Loucy (cell line): ENCODE results near the gene MOV10L1.

Experiments
- H2AFZ ChIP-seq: fragments of 200-600 bp; sonication (generic); 2 replicates; pipeline ENCODE4 v1.6.0; 2016; ENCODE audit warnings: antibody characterized with exemption, mild to moderate bottlenecking, low read length, moderate library complexity
- H3F3A ChIP-seq: fragments of 200-600 bp; 2 replicates; pipeline ENCODE4 v1.6.0; 2016; ENCODE audit warnings: antibody characterized with exemption, low read depth, mild to moderate bottlenecking
- H3K27me3 ChIP-seq: fragments of 200-600 bp; sonication (generic); 2 replicates; pipeline ENCODE4 v1.6.1; 2014; ENCODE audit warnings: low read length, mild to moderate bottlenecking; ENCODE audit not compliant: insufficient read depth, poor library complexity, severe bottlenecking
- H3K36me3 ChIP-seq: fragments of 200-600 bp; sonication (generic); 2 replicates; pipeline ENCODE4 v1.6.1; 2016; ENCODE audit warnings: low read length; ENCODE audit not compliant: insufficient read depth
- H3K4me1 ChIP-seq: fragments of 200-600 bp; sonication (generic); 2 replicates; pipeline ENCODE4 v1.5.1; 2014; ENCODE audit warnings: low read length, mild to moderate bottlenecking; ENCODE audit not compliant: insufficient read depth, poor library complexity, severe bottlenecking
- H3K4me2 ChIP-seq: fragments of 200-600 bp; sonication (generic); 2 replicates; pipeline ENCODE4 v1.6.0; 2014; ENCODE audit warnings: antibody characterized with exemption, low read length, low read depth, mild to moderate bottlenecking; ENCODE audit not compliant: poor library complexity, severe bottlenecking
- H3K4me3 ChIP-seq: fragments of 200-600 bp; sonication (generic); 2 replicates; pipeline ENCODE4 v1.5.1; 2014; ENCODE audit warnings: low read length, mild to moderate bottlenecking, mixed read lengths; ENCODE audit not compliant: poor library complexity, severe bottlenecking
- H3K79me2 ChIP-seq: fragments of 200-600 bp; sonication (generic); 2 replicates; pipeline ENCODE4 v1.6.1; 2014; ENCODE audit warnings: low read length; ENCODE audit not compliant: insufficient read depth
- H3K9ac ChIP-seq: fragments of 200-600 bp; sonication (generic); 2 replicates; pipeline ENCODE4 v1.6.0; 2014; ENCODE audit warnings: mild to moderate bottlenecking, low read depth, low read length, moderate library complexity; ENCODE audit not compliant: poor library complexity, severe bottlenecking
- H3K9me2 ChIP-seq: fragments of 200-600 bp; sonication (generic); replicated peaks from 2 replicates; pipeline ENCODE4 v1.6.1; 2016; ENCODE audit warnings: low read depth, low read length, mixed read lengths
- H3K9me3 ChIP-seq: fragments of 200-600 bp; sonication (generic); 2 replicates; pipeline ENCODE4 v1.6.1; 2014; ENCODE audit warnings: mild to moderate bottlenecking, antibody characterized with exemption, low read length, low read depth; ENCODE audit not compliant: insufficient read depth
- H4K20me1 ChIP-seq: fragments of 200-600 bp; sonication (generic); 2 replicates; pipeline ENCODE4 v1.6.0; 2014; ENCODE audit warnings: antibody characterized with exemption, low read length, mild to moderate bottlenecking; ENCODE audit not compliant: insufficient read depth, poor library complexity, severe bottlenecking
- EZH2phosphoT487 ChIP-seq: fragments of 200-600 bp; IDR thresholded peaks from 2 replicates; pipeline ENCODE4 v1.6.1; 2018; ENCODE audit warnings: antibody characterized with exemption, mild to moderate bottlenecking, moderate library complexity, borderline replicate concordance
- TF ChIP-seq, protein P1 (sequence below): fragments of 200-600 bp; sonication (generic); conservative IDR thresholded peaks from 2 replicates; pipeline ENCODE4 v1.5.1; 2014; ENCODE audit warnings: mild to moderate bottlenecking, antibody characterized with exemption, low read length

The MOV10L1 gene

DNA sequence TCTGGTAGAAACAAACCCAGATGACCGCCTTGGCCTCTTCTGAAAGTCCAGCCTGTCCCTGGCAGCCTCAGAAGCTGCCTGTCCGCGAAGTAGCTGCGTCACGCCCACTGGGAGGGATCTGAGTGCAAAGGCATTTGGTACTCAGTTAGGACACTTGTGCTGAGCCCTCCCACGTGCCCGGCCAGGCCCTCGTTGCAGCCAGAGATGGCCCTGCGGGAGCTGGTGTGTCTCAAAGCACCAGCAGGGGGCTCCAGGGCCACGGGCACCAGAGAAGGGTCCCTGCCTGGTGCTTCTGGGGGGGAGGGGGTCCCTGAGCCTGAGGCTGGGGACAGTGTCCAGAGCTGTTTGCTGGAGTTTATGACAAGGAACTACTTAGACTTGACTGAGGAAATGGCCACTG is 116.8 kb downstream of the MOV10L1 start:
- Histone ChIP-seq H3K4me3 (no peak overlapping the region), H2AFZ (no peak overlapping the region), H3K4me2 (peak overlapping the region; percentile 27), H3K9me2 (no peaks in the 10 kb centered on the region), H3K9ac (no peak overlapping the region), H3F3A (no peaks in the 10 kb centered on the region), H3K4me1 (peaks cover 27% of the 10 kb centered on the region), H3K27me3 (no peaks in the 10 kb centered on the region), H3K36me3 (peaks cover 9% of the 10 kb centered on the region; the same call in 1 of the 2 replicates), H3K9me3 (no peaks in the 10 kb centered on the region), H4K20me1 (peaks cover 16% of the 10 kb centered on the region), H3K79me2 (peaks cover 18% of the 10 kb centered on the region)
- TF ChIP-seq EZH2phosphoT487: no peak
- TF ChIP-seq, protein P1, sequence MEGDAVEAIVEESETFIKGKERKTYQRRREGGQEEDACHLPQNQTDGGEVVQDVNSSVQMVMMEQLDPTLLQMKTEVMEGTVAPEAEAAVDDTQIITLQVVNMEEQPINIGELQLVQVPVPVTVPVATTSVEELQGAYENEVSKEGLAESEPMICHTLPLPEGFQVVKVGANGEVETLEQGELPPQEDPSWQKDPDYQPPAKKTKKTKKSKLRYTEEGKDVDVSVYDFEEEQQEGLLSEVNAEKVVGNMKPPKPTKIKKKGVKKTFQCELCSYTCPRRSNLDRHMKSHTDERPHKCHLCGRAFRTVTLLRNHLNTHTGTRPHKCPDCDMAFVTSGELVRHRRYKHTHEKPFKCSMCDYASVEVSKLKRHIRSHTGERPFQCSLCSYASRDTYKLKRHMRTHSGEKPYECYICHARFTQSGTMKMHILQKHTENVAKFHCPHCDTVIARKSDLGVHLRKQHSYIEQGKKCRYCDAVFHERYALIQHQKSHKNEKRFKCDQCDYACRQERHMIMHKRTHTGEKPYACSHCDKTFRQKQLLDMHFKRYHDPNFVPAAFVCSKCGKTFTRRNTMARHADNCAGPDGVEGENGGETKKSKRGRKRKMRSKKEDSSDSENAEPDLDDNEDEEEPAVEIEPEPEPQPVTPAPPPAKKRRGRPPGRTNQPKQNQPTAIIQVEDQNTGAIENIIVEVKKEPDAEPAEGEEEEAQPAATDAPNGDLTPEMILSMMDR: peak; percentile 70

DNA sequence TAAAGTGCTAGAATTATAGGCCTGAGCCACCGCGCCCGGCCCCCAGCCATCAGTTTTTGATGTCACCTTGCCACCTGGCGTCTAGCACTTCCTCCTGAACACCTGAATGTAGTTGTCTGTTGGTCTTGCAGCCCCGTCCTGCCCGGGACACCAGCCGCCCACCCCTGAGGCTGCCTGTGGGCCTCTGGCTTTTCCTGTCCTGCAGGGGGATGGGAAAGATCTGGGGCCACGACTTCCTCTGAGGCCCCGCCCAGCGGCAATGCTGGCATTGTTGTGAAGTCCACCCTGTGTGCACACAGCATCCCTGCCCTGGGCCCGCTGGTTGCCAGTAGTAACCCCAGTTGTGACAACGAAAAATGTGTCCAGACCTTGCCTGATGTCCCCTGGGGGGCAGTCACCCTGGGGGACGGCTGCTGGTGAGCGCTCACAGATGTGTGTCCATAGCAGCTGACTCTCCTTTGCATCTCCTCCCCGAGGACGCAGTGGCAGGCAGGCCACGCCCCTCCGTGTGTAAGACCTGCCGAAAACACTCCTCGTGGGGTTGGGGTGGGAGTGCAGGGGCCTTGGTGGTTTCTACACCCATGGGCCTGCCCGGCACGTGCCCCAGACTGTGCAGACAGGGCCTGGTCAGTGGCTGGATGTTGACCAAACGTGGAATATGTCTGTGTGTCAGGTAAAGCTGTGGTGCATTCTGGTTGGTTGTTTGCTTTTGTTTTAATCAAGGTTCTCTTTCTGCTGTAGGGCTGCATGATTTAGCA is 117.8 kb downstream of the MOV10L1 start:
- TF ChIP-seq, protein P1: no peak
- no peak for TF ChIP-seq EZH2phosphoT487
- Histone ChIP-seq H4K20me1 (peaks cover 6% of the 10 kb centered on the region), H3K4me1 (peaks cover 18% of the 10 kb centered on the region), H3K79me2 (peaks cover 8% of the 10 kb centered on the region), H3K36me3 (peaks cover 10% of the 10 kb centered on the region; the same call in 1 of the 2 replicates), H3K9me3 (no peaks in the 10 kb centered on the region), H2AFZ (no peak overlapping the region), H3K9me2 (no peaks in the 10 kb centered on the region), H3K27me3 (no peaks in the 10 kb centered on the region), H3F3A (no peaks in the 10 kb centered on the region), H3K4me3 (no peak overlapping the region), H3K4me2 (peak overlapping the region; percentile 27), H3K9ac (peak overlapping the region; percentile 6)

DNA sequence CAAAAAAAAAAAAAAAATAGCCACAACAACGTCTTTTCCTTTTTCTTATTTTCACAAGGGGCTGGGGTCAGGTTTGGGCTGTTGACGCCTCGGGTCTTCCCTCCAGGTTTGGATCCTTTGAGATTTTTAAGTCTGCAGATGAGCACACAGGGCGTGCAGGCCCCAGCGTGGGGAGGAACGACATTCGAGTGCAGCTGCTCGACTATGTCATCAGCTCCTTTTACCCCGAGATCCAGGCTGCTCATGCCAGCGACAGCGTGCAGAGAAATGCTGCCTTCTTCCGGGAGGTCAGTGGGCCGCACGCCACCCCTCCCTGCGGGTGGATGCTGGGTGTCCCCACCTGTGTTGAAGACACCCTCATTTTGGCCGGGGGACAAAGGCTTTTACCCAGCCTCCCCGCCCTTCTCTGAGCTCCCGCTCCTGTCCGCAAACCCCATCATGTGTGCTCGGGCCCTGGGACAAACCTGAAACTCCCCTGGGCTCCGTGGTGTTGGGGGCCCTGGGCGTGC is 118.7 kb downstream of the MOV10L1 start:
- Histone ChIP-seq H4K20me1 (peaks cover 3% of the 10 kb centered on the region), H2AFZ (no peak overlapping the region), H3K79me2 (no peaks in the 10 kb centered on the region), H3K4me3 (no peak overlapping the region), H3K4me2 (no peak overlapping the region), H3K27me3 (no peaks in the 10 kb centered on the region), H3K9me2 (no peaks in the 10 kb centered on the region), H3F3A (no peaks in the 10 kb centered on the region), H3K9ac (no peak overlapping the region), H3K4me1 (peaks cover 18% of the 10 kb centered on the region), H3K36me3 (peaks cover 14% of the 10 kb centered on the region; the same call in 1 of the 2 replicates), H3K9me3 (no peaks in the 10 kb centered on the region)
- TF ChIP-seq EZH2phosphoT487: no peak
- TF ChIP-seq, protein P1: no peak
